NCI-H2107 treated with DMSO at 0.1 percent for 48 hours (cell line): ENCODE measurements around the gene AOC3.
"Not testable (repeated sequence)": the region's sequence is repeated elsewhere in the genome, so short reads cannot be mapped to it uniquely, and the experiment has no call there.

Experiments used
- DNase-seq: peaks from one replicate; lab custom pipeline; 2025; ENCODE audit not compliant: unreplicated experiment; lab: John Stamatoyannopoulos, UW

Gene AOC3

GRCh38 chr17:42866216-42866615, 15.2 kb downstream of the AOC3 start:
- DNase-seq: no peak

GRCh38 chr17:42866631-42867575, 15.9 kb downstream of the AOC3 start:
- DNase-seq: no peak

DNA sequence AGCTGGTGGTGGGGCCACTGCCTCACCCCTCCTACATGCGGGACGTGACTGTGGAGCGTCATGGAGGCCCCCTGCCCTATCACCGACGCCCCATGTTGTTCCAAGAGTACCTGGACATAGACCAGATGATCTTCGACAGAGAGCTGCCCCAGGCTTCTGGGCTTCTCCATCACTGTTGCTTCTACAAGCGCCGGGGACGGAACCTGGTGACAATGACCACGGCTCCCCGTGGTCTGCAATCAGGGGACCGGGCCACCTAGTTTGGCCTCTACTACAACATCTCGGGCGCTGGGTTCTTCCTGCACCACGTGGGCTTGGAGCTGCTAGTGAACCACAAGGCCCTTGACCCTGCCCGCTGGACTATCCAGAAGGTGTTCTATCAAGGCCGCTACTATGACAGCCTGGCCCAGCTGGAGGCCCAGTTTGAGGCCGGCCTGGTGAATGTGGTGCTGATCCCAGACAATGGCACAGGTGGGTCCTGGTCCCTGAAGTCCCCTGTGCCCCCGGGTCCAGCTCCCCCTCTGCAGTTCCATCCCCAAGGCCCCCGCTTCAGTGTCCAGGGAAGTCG, 16.8 kb downstream of the AOC3 start:
- DNase-seq: not testable (repeated sequence)

GRCh38 chr17:42868338-42868737, 17.3 kb downstream of the AOC3 start:
- no peak for DNase-seq

- no peak for DNase-seq
These were observed 20.6 kb downstream of the AOC3 start for GRCh38 chr17:42871647-42872046.

DNA sequence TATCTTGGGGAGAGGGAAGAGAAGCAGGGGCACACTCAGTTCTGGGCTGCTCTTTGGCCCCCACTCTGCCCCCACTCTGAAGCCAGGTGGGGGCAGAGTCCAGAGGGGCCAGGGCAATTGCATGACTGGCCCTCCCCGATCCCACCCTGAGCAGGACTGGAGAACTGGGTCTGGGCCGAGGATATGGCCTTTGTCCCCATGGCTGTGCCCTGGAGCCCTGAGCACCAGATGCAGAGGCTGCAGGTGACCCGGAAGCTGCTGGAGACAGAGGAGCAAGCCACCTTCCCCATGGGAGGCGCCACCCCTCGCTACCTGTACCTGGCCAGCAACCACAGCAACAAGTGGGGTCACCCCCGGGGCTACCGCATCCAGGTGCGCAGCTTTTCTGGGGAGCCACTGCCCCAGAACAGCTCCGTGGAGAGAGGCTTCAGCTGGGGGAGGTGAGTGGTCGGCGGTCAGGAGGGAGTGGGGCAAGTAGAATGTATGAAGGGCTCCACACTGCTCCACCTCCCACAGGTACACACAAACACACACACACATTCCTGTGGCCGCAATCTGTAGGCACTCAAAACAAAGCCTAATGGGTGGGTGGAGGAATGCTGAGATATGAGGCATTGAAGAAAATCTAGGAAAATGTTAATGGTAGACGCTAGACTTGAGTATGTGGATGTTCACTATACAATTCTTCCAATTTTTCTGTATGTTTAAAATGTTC, 21.4 kb downstream of the AOC3 start:
- no peak for DNase-seq

- no peak for DNase-seq
These were observed 22.3 kb downstream of the AOC3 start for GRCh38 chr17:42873315-42873714.

DNA sequence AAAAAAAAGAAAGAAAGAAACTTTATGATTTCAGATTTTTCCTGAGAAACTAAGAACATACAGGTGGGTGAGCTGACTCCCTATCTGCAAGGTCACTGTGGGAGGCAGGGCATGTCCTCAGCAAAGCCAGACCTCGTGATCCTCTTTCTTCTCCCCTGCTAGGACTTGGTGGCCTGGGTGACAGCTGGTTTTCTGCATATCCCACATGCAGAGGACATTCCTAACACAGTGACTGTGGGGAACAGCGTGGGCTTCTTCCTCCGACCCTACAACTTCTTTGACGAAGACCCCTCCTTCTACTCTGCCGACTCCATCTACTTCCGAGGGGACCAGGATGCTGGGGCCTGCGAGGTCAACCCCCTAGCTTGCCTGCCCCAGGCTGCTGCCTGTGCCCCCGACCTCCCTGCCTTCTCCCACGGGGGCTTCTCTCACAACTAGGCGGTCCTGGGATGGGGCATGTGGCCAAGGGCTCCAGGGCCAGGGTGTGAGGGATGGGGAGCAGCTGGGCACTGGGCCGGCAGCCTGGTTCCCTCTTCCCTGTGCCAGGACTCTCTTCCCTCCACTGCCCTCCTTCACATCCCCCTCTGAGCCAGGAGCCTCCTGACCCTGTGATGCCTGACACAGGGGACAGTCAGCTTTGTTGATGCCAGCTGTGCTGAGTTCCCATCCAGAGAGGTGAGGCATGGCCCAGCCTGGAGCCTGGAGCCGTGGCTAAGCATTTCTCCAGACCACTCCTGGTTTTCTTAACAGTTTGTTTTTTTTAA, 23.1 kb downstream of the AOC3 start:
- not testable (repeated sequence) for DNase-seq

DNA sequence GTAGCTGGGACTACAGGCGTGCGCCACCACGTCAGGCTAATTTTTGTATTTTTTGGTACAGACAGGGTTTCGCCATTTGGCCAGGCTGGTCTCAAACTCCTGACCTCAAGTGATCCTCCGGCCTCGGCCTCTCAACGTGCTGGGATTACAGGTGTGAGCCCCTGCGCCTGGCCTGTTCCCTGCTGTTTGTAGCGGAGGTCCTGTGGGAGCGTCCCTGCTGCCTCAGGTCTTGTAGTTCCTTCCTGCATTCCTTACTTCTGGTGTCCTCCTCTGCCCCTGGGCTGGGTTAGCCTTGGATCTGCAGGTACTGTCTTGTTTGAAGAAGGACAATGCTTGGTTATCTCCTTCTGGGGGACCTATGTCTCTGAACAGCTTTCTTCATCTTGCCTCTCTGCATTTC, 26.0 kb downstream of the AOC3 start:
- DNase-seq: no peak

DNA sequence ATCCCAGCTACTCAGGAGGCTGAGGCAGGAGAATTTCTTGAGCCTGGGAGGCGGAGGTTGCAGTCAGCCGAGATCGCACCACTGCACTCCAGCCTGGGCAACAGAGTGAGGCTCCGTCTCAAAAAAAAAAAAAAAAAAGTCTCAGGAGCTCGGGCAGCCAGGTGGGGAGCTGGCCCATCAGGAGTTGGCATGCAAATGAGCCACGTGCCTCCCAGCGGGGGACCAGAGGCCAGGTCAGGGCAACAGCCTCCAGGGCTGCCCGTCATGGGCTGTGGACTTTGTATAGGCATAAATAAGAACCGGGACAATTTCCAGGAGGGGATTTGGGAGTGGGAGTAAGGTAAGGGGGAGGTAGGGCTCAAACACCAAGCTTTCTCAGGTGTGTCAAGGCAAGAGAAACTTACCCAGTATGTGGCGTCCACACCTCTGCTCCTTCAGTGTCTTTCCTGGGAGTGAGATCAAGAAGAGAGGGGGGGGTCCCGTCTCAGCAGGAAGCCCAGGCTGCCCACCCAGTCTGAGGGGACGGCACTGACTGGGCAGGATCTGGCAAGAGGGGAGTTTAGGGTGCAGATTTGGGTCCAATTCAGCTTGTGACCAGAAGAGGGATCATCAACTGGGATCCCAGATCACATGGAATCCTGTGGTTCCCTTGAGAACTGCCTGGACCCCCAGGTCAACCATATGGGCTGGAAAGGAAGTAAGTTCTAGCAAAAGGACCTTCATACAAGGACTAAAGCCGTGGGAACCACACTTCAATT, 27.3 kb downstream of the AOC3 start:
- no peak for DNase-seq

GRCh38 chr17:42878924-42879595, 28.1 kb downstream of the AOC3 start:
- DNase-seq: no peak

- no peak for DNase-seq
These were observed 28.6 kb downstream of the AOC3 start for GRCh38 chr17:42879596-42879985.

DNA sequence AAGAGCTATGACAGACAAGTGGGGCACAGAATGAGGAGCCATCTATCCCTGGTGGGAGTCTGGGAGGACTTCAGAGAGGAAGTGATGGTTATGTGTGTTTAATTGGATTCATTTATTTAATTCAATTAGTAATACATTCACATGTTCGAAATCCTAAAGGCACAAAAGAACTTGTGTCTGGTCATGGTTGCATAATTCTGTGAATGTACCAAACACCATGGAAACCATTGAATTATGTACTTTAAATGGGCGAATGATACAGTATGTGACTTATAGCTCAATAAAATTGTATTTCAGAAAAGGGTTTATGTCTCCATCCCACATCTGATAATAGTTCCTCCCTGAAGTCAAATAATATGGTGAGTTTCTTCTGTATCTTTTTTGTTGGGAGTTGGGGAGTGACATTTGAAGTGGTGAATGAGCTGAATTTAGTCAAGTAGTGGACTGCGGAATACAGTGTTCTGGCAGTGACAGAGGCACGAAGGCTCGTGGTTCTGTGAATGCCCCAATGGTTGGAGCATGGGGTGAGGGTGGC, 29.8 kb downstream of the AOC3 start:
- DNase-seq: no peak

- not testable (repeated sequence) for DNase-seq
These were observed 30.7 kb downstream of the AOC3 start for GRCh38 chr17:42881706-42882105.

GRCh38 chr17:42882166-42882565, 31.2 kb downstream of the AOC3 start:
- DNase-seq: no peak

GRCh38 chr17:42883802-42884558, 33.0 kb downstream of the AOC3 start:
- DNase-seq: no peak

GRCh38 chr17:42885806-42886205, 34.8 kb downstream of the AOC3 start:
- not testable (repeated sequence) for DNase-seq

- no peak for DNase-seq
These were observed 35.5 kb downstream of the AOC3 start for GRCh38 chr17:42886283-42887176.
